ENCODE measurements around the gene ADAMTS7.

GRCh38 chr15:78767331-78767951 lies 43.8 kb downstream of the ADAMTS7 start:
- TF ChIP-seq ATF2 (tag by site-specific recombination; IDR thresholded peaks at IDR 0.05; ENCODE audit: low read depth): no peak
- TF ChIP-seq ZSCAN18 (tag by site-specific recombination; IDR thresholded peaks at IDR 0.05): no peak
- TF ChIP-seq CTCF (tag by site-specific recombination; IDR thresholded peaks at IDR 0.05): no peak
- TF ChIP-seq SALL2 (tag by site-specific recombination; IDR thresholded peaks at IDR 0.05; ENCODE audit: borderline replicate concordance): no peak
- no peak for TF ChIP-seq PRDM4 (tag by site-specific recombination; IDR thresholded peaks at IDR 0.05)
